Measurements from ENCODE around the gene AQP12B.

The AQP12B gene

GRCh38 chr2:240629619-240629967 is 53.1 kb downstream of the AQP12B start:
- Histone ChIP-seq H3K9me3 (ENCODE audit: severe bottlenecking) (peaks cover 8% of the 10 kb centered on the region), H3K27ac (ENCODE audit: poor library complexity, severe bottlenecking) (no peak overlapping the region), H3K27me3 (ENCODE audit: insufficient read depth, poor library complexity, severe bottlenecking) (no peaks in the 10 kb centered on the region), H3K36me3 (ENCODE audit: low read depth) (no peaks in the 10 kb centered on the region), H3K4me3 (ENCODE audit: severe bottlenecking) (no peak overlapping the region), H3K4me1 (ENCODE audit: insufficient read depth, poor library complexity, severe bottlenecking) (no peaks in the 10 kb centered on the region)
- TF ChIP-seq CTCF (IDR thresholded peaks at IDR 0.05; ENCODE audit: poor library complexity, severe bottlenecking), result no peak
- ATAC-seq (ENCODE audit: low read depth), result no peak
- DNase-seq (ENCODE audit: low spot score), result no peak

GRCh38 chr2:240628808-240629618 is 53.7 kb downstream of the AQP12B start:
- DNase-seq (ENCODE audit: low spot score), result no peak
- TF ChIP-seq CTCF (IDR thresholded peaks at IDR 0.05; ENCODE audit: poor library complexity, severe bottlenecking), result no peak
- H3K27ac ChIP-seq (ENCODE audit: poor library complexity, severe bottlenecking), result no peak overlapping the region
- H3K27me3 ChIP-seq (ENCODE audit: insufficient read depth, poor library complexity, severe bottlenecking), result no peaks in the 10 kb centered on the region
- no peaks in the 10 kb centered on the region for H3K4me1 ChIP-seq (ENCODE audit: insufficient read depth, poor library complexity, severe bottlenecking)
- H3K9me3 ChIP-seq (ENCODE audit: severe bottlenecking), result peaks cover 7% of the 10 kb centered on the region
- H3K4me3 ChIP-seq (ENCODE audit: severe bottlenecking), result no peak overlapping the region
- ATAC-seq (ENCODE audit: low read depth), result no peak; the same call in 2 of the 3 replicates
- no peaks in the 10 kb centered on the region for H3K36me3 ChIP-seq (ENCODE audit: low read depth)

- no peaks in the 10 kb centered on the region for H3K27me3 ChIP-seq (ENCODE audit: insufficient read depth, poor library complexity, severe bottlenecking)
- H3K27ac ChIP-seq (ENCODE audit: poor library complexity, severe bottlenecking), result no peak overlapping the region
- no peaks in the 10 kb centered on the region for H3K36me3 ChIP-seq (ENCODE audit: low read depth)
- DNase-seq (ENCODE audit: low spot score) (no peak), ATAC-seq (ENCODE audit: low read depth) (no peak)
- H3K9me3 ChIP-seq (ENCODE audit: severe bottlenecking), result peaks cover 2% of the 10 kb centered on the region
- no peak overlapping the region for H3K4me3 ChIP-seq (ENCODE audit: severe bottlenecking)
- TF ChIP-seq CTCF (IDR thresholded peaks at IDR 0.05; ENCODE audit: poor library complexity, severe bottlenecking), result no peak
- H3K4me1 ChIP-seq (ENCODE audit: insufficient read depth, poor library complexity, severe bottlenecking), result no peaks in the 10 kb centered on the region
Observed at GRCh38 chr2:240628507-240628807, 54.2 kb downstream of the AQP12B start.

- Histone ChIP-seq H3K4me1 (ENCODE audit: insufficient read depth, poor library complexity, severe bottlenecking) (no peaks in the 10 kb centered on the region), H3K4me3 (ENCODE audit: severe bottlenecking) (no peak overlapping the region), H3K27me3 (ENCODE audit: insufficient read depth, poor library complexity, severe bottlenecking) (no peaks in the 10 kb centered on the region), H3K36me3 (ENCODE audit: low read depth) (no peaks in the 10 kb centered on the region), H3K9me3 (ENCODE audit: severe bottlenecking) (no peaks in the 10 kb centered on the region), H3K27ac (ENCODE audit: poor library complexity, severe bottlenecking) (no peak overlapping the region)
- ATAC-seq (ENCODE audit: low read depth) (no peak; the same call in 2 of the 3 replicates), DNase-seq (ENCODE audit: low spot score) (peak; percentile 30)
- TF ChIP-seq CTCF (IDR thresholded peaks at IDR 0.05; ENCODE audit: poor library complexity, severe bottlenecking), result no peak
Observed at GRCh38 chr2:240627736-240628506, 54.8 kb downstream of the AQP12B start.

Data from RWPE2 (cell line).